Kidney capillary endothelial cell (primary cell): ENCODE data around the gene PLAU.
"Not testable (repeated sequence)": the region's sequence is repeated elsewhere in the genome, so short reads cannot be mapped to it uniquely, and the experiment has no call there.

Experiments
- DNase-seq: peaks from one replicate; pipeline ENCODE4 v3.0.0-alpha.2; 2018; ENCODE audit warnings: low spot score

PLAU gene

GRCh38 chr10:73898730-73899410, 12.1 kb upstream of the PLAU start:
- no peak for DNase-seq

GRCh38 chr10:73899423-73899822, 11.5 kb upstream of the PLAU start:
- DNase-seq = peak; percentile 74

- no peak for DNase-seq
These were observed 10.9 kb upstream of the PLAU start for GRCh38 chr10:73900064-73900463.

- no peak for DNase-seq
These were observed 9.7 kb upstream of the PLAU start for GRCh38 chr10:73901261-73901660.

- DNase-seq = no peak
These were observed 8.6 kb upstream of the PLAU start for GRCh38 chr10:73902351-73902750.

- peak; percentile 77 for DNase-seq
These were observed 5.5 kb upstream of the PLAU start for GRCh38 chr10:73905256-73906020.

GRCh38 chr10:73906524-73907447, 4.1 kb upstream of the PLAU start:
- no peak for DNase-seq

GRCh38 chr10:73907841-73908517, 3.0 kb upstream of the PLAU start:
- DNase-seq = peak; percentile 70

GRCh38 chr10:73908853-73909539, 1.9 kb upstream of the PLAU start:
- peak; percentile 99 for DNase-seq

- DNase-seq = no peak
These were observed 1.3 kb upstream of the PLAU start for GRCh38 chr10:73909540-73910115.

GRCh38 chr10:73910401-73910763, 550 bp upstream of the PLAU start:
- DNase-seq = no peak

- DNase-seq = no peak
These were observed 647 bp downstream of the PLAU start for GRCh38 chr10:73911553-73912004.

GRCh38 chr10:73914036-73914435, 3.1 kb downstream of the PLAU start:
- no peak for DNase-seq

GRCh38 chr10:73915206-73915851, 4.4 kb downstream of the PLAU start:
- DNase-seq = no peak

- DNase-seq = no peak
These were observed 6.0 kb downstream of the PLAU start for GRCh38 chr10:73916761-73917470.

- DNase-seq = no peak
These were observed 6.8 kb downstream of the PLAU start for GRCh38 chr10:73917566-73918305.

- DNase-seq = not testable (repeated sequence)
These were observed 8.5 kb downstream of the PLAU start for GRCh38 chr10:73919481-73919880.

- no peak for DNase-seq
These were observed 9.2 kb downstream of the PLAU start for GRCh38 chr10:73920089-73920488.
